ENCODE data around the gene LFNG. TPM values are rescaled to one million over a fixed set of nuclear protein-coding genes. Genes with fewer than 3 reads are reported as not detected.

LFNG gene
- total and polyA plus RNA-seq, 2 of the 13 experiments (the other 11 are each of a cell fraction or from before 2014, with no cell fraction given), result 0.44 to 1.5 TPM

- TF ChIP-seq, protein P1, sequence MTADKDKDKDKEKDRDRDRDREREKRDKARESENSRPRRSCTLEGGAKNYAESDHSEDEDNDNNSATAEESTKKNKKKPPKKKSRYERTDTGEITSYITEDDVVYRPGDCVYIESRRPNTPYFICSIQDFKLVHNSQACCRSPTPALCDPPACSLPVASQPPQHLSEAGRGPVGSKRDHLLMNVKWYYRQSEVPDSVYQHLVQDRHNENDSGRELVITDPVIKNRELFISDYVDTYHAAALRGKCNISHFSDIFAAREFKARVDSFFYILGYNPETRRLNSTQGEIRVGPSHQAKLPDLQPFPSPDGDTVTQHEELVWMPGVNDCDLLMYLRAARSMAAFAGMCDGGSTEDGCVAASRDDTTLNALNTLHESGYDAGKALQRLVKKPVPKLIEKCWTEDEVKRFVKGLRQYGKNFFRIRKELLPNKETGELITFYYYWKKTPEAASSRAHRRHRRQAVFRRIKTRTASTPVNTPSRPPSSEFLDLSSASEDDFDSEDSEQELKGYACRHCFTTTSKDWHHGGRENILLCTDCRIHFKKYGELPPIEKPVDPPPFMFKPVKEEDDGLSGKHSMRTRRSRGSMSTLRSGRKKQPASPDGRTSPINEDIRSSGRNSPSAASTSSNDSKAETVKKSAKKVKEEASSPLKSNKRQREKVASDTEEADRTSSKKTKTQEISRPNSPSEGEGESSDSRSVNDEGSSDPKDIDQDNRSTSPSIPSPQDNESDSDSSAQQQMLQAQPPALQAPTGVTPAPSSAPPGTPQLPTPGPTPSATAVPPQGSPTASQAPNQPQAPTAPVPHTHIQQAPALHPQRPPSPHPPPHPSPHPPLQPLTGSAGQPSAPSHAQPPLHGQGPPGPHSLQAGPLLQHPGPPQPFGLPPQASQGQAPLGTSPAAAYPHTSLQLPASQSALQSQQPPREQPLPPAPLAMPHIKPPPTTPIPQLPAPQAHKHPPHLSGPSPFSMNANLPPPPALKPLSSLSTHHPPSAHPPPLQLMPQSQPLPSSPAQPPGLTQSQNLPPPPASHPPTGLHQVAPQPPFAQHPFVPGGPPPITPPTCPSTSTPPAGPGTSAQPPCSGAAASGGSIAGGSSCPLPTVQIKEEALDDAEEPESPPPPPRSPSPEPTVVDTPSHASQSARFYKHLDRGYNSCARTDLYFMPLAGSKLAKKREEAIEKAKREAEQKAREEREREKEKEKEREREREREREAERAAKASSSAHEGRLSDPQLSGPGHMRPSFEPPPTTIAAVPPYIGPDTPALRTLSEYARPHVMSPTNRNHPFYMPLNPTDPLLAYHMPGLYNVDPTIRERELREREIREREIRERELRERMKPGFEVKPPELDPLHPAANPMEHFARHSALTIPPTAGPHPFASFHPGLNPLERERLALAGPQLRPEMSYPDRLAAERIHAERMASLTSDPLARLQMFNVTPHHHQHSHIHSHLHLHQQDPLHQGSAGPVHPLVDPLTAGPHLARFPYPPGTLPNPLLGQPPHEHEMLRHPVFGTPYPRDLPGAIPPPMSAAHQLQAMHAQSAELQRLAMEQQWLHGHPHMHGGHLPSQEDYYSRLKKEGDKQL (CRISPR knock-in tag; IDR thresholded peaks at IDR 0.05; ENCODE audit: low read depth), result no peak
- no peak for TF ChIP-seq STAT6 (CRISPR knock-in tag; IDR thresholded peaks at IDR 0.05; ENCODE audit: borderline replicate concordance)
- TF ChIP-seq NR2C2 (CRISPR knock-in tag; IDR thresholded peaks at IDR 0.05; ENCODE audit: borderline replicate concordance), result no peak
- no peak for TF ChIP-seq SNAPC4 (CRISPR knock-in tag; IDR thresholded peaks at IDR 0.05)
- TF ChIP-seq CEBPZ (IDR thresholded peaks at IDR 0.05; ENCODE audit: low read length), result no peak
- no peak for TF ChIP-seq MBD4 (IDR thresholded peaks at IDR 0.05; ENCODE audit: borderline replicate concordance, low read length)
Measured at GRCh38 chr7:2500701-2501100, 18.9 kb upstream of the LFNG start (continued).

All from HepG2 (cell line).